Mucosa of gallbladder (tissue), 1 donor: ENCODE results near the gene KIF7. TPM values are rescaled to one million over a fixed set of nuclear protein-coding genes. Genes with fewer than 3 reads are reported as not detected.

Experiments used
- DNase-seq: peaks from one replicate; pipeline ENCODE4 v3.0.0-alpha.2; 2020; ENCODE audit warnings: low spot score
- total RNA-seq: library from RNA; stranded (reverse); gene quantifications from one replicate; pipeline ENCODE4 v1.2.1, GENCODE V29; 2021
- donor health status: DM: no; HTN: no; CAD: no.

Gene KIF7
- total RNA-seq, 1 donor from 2014 or later: 6.1 TPM

- no peak for DNase-seq
These were observed 6.1 kb downstream of the KIF7 start for GRCh38 chr15:89649013-89649625.

DNA sequence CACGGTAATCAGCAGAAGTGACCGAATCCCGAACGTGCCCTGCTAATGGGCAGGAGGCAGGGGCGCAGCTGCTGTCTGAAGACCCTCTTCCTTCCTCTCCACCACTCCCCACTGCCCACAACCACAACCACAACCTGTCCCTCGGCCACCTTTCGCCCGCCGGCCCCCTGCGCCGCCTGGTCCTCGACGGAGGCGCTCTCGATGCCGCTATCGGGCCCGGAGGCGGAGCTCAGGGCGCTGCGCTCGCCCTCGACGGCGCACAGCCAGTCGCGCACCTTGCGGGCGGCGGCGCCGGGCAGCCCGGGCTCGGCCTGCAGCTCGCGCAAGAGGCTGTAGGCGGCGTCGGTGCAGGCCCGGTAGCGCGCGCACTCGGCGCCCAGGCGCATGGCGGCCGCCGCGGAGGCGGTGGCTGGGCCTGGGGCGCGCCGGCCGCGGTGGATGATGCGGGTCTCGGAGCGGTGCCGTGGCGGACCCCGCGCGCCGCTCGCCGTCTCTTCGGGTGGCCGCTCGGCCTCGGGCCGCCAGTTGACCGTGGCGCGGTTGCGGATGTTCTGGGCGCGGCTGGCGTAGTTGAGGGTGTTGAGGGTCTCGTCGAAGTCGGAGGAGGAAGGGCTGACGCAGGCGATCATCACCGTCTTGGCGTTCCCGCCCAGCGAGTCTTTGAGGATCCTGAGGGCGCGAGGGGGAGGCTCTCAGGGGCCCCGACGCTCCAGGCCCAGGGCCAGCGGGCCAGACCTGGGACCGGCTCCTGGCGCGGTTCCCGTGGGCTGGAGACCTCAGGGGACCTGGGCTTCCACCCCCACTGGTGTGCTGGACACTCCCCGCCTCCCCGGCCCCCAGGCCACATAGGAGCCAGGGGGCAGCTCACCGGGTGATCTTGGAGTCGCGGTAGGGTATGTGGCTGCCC, 6.9 kb downstream of the KIF7 start:
- DNase-seq: no peak

GRCh38 chr15:89647191-89647851, 7.9 kb downstream of the KIF7 start:
- peak; percentile 69 for DNase-seq

DNA sequence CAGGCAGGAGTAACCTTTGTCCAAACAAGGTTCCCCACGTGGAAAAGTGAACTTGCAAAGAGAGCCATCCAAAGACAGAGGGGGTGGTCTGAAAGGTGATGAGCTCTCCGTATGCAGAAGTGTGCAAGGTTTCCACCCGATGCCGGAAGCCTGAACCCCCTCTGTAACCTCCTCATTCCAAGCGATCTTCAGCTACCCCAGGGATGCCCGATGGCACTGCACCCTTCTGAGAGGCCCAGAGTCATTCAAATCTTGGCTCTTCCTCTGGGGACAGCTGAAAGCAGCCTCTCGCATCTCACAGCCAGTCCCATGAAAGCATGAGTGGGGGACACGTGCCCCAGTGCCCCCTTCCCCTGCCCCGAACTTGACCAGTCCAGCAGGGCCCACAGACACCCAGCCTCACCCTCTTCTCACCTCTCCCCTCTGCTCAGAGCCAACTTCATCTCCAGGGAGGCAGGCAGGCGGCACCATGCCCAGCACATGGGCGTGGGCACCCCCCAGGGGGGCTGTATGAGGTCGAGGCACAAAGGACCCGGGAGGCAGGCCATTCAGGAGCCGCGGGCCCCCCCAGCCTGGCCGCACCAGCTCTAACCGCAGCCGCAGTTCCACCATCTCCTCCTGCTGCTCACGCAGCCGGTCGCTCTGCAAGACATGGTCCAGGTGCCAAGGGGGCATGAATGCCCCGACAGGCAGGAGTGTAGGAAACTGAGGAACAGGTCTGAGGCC, 8.7 kb downstream of the KIF7 start:
- no peak for DNase-seq

DNA sequence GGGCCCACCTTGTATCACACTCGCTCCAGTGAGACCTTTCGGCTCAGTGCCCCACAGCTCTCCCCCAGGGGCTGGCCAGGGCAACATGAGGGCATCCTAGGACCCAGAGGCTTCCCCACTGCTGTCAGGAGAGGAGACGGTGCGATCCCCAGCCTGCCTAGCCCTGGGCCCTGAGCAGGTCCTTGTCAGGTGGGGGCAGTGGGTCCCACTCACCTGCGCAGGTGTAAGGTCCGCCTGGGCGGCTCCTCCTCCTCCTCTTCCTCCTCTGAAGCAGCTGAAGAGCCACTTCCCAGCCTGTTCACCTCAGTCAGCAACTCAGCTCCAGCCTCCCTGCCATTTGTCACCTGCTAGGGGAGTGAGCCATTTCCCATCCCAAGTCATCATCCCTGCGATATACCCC, 9.6 kb downstream of the KIF7 start:
- DNase-seq: no peak

DNA sequence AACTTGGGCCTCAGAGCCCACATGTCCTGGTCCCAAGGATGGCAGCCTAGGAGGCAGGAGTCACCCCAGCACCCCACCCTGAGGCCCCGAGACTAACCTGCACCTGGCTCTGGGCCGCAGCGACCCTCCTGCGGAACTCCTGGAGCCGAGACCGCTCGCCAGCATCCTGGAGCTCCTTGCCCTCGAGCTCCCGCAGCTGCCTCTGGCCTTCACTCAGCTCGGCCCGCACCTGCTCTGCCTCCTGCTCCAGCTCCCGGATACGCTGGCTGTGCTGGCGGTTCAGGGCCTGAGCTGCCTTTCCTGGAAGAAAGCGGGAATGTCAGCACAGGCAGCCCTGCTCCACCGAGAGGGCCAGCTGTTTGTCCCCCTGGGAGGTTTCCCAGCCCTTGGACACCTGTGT, 13.2 kb downstream of the KIF7 start:
- no peak for DNase-seq

DNA sequence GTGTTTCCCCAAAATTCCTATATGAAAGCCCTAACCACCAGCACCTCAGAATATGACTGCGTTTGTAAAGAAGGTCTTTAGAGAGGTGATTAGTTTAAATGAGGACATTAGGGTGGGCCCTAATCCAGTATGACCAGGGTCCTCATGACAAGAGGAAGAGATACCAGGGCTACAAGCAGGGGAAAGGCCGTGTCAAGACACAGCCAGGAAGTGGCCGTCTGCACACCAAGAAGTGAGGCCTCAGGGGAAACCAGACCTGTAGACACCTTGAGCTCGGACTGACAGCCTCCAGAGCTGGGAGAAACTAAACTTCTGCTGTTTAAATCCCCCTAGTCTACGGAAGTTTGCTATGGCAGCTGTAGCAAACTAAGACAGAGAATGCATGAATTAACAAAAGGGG, 14.2 kb downstream of the KIF7 start:
- no peak for DNase-seq

GRCh38 chr15:89640245-89640644, 15.0 kb downstream of the KIF7 start:
- DNase-seq: no peak

GRCh38 chr15:89633585-89633984, 21.7 kb downstream of the KIF7 start:
- no peak for DNase-seq

DNA sequence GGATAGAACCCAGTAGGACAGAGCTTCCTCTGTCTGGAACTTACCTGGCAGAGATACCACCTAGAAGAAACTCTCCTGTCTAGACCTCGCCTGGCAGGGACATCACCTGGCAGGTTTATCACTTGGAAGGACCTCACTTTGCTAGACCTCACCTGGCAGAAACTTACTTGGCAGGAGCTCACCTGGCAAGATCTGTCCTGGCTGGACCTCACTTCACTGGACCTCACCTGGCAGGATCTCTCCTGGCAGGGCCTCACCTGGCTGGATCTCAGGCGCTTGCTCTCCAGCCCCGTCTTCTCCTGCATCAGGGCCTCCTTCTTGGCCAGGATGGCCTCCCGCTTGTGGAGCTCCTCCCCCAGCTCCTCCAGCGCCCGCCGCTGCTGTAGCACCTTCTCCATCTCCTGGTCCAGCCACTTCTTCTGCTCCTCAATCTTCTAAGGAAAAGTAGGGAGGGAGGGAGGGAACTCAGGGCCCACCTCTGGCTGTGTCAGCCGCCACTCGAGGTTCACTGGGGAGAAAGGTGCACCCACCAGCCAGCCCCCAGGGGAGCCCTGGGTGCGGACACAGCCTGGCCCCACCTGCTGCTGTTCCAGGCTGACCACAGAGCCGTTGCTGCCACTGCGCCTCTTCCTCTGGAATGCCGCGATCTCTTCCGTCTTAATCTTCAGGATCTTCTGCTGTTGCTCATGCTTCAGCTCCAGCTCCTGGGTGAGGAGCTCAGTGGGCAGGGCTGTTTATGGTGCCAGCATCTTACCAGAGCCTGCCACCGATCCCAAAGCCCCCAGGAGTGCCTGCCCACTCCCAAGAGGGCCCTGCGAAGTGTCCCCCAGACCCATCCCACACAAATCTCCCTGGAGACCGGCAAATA, 22.5 kb downstream of the KIF7 start:
- no peak for DNase-seq

DNA sequence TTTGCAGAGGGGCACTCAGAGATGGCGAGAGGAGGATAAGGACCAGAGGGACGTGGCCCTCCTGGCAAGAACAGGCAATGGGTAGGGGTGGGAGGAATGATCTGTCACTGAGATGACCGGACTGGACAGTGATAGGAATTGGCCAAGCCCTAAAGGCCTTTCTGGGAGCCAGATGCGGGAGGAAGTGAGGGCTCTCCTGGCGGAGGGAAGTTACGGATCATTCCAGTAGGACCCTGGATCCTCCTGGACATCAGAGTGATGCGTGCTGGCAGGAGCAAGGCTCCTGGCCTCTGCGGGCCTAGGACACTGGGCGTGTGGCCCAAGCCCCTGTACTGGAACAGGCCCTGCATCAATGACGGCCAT, 23.4 kb downstream of the KIF7 start:
- no peak for DNase-seq

DNA sequence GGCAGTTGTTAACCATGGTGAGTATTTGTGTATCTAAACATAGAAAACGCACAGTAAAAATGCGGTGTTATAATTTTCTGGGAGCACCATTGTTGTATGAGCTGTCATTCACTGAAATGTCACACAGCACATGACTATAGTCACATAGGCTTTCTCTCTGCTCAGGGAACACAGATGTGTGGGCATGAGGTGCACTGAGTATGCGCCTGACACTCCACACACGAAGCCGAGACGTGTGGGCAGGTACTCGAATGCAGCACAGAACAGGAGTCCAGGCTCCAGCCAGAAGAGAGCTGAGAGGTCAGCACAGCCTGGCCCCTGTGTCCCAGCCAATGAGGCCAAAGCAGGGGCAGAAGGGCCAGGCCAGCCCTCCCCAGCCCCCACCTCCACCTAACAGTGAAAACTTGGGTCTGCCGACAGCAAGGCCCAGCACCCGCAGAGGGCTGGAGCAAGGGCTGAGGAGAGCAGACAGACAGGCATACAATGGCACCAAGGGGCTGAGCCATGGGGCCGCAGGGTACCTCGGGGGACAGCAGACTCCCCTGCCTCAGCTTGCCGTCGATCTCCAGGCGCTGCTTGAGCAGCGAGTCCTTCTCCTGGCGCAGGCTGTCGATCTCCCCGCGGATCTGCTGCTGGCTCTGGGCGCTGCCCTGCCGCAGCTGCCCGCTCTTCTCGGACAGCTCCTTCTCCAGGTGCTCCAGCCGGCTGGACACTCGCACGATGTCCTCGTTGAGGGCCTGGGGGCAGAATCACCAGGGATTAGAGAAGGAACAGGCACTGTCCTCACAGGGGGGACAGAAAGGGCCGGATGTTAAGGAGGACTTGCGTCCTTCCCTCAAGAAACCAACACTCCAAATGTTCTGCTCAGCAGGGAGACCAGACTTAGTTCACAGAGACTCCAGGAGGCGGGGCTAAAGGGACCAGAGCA, 24.0 kb downstream of the KIF7 start:
- no peak for DNase-seq

DNA sequence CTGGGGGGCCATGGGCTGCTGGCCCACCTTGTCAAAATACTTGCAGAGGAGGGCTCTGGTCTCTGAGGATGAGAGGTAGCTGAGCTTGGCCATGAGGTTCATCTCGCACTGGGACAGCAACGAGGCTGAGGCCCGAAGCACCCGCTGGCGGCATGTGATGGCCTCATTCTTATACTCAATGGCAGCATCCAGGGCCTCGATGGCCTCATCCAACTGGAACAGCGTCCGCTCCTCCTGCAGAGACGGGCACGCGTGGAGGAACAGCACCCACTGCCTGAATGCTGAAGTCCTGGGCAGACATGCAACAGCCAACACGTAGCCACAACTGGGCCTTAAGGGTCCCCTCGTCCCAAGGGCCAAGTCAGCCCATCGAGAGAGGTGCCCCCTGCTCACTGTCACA, 25.0 kb downstream of the KIF7 start:
- DNase-seq: no peak

GRCh38 chr15:89629829-89630228, 25.4 kb downstream of the KIF7 start:
- no peak for DNase-seq

DNA sequence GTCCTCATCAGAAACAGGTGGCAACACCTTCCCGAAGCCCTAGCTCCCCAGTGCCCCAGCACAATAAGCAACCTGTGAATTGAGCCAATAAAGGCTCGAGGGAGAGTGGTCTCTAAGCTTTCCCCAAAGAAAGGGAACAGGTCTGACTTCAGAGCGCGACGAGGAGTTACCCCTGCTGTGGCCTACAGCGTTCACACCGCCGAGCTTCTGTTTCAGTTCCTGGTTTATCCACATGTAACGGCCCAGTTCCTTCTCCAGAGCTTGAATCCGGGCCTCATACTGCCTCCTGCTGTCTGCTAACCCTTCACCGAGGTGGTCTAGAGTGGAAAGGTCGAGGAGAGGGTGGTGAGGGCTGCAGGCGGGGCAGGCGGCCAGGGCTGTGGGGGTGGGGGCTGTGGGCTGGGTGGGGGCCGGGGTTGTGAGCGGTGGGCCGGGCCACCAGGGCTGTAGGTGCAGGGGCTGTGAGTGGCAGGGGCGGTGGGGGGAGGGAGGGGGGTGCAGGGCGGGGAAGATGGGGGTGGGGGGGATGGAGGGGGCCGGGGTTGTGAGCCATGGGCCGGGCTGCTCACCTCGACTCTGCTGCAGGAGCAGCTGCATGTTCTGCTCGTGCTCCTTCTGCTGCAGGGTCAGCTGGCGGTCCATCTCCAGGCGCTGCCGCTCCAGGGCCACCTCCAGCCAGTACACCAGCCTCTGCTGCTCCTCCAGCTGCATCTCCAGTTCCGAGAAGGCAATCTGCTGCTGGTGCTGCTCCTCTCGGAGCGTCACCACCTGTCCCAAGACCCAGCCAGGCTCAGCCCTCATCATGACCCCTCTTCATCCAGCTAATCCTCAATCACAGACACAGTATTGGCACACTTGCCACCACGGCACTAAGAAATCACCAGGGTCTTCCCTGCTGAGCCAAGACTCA, 26.2 kb downstream of the KIF7 start:
- no peak for DNase-seq

DNA sequence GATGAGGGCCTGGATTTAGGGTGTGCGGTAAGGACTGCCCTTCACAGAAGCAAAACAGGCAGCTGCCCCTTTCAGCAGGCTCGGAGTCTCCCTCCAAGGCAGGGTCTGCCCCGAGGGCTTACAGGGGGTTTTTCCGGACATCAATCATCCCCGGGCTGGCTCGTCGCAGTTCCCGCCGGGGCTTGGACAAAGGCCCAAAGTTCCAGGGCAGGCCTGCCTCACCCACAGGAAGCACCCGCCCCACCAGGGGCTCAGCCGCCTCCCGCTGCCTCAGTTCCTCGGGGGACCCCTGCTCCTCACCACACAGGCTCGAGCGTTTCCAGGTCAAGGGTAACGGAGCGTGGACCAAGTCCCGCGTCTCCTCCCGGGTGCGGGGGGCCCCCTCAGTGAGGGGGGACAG, 27.0 kb downstream of the KIF7 start:
- DNase-seq: no peak

DNA sequence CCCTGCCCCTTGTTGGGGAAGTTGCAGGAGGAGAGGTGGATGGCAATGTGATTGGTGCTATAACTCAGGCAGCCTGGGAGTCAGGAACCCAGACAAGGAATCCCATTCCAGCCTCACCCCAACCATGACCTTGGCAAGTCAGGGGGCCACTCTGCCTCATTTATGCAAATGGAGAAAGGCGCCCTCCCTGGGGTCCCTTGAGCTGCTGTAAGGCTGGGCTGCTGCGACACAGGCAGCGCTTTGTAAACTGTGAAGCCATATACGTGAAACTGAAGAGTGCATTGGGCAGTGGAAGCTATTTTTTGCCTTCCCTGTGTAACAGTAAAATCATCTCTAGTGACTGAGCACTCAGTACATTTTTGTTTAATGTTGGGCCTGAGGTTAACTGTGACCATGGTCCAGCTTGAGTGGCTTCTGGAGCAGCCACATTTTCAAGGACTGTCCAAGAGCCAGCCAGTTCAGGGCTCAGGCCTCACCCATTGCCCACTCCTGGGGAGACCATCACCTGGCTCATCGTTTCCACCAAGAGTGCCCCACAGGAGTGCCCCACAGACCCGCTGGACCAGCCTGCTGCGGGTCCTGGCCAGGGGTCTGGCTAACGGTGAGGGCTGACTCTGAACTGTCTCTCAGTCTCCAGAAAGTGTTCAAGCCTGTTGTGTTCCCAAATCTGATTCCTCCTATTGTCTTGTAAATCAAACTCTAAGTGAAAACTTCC, 27.9 kb downstream of the KIF7 start:
- no peak for DNase-seq

GRCh38 chr15:89625716-89626115, 29.6 kb downstream of the KIF7 start:
- no peak for DNase-seq
